Astrocyte of the cerebellum (primary cell): Measurements from ENCODE around the gene CPEB4.
A peak's percentile ranks its signal among the peaks of the same experiment; 100 is the strongest.

ENCODE experiments used
- DNase-seq: peaks from one replicate; pipeline ENCODE4 v3.0.0-alpha.2; 2011; ENCODE audit warnings: low read depth
- H3K4me3 ChIP-seq: 2 replicates; pipeline ENCODE4 v1.5.1; 2011; ENCODE audit warnings: mild to moderate bottlenecking, low read depth, low read length, moderate library complexity
- CTCF ChIP-seq: IDR thresholded peaks from 2 replicates; pipeline ENCODE4 v1.5.1; 2012; ENCODE audit warnings: low read length, low read depth, moderate library complexity, mild to moderate bottlenecking; ENCODE audit errors: missing control alignments
- in situ Hi-C: cut with HindIII; loops from 2 replicates; pipeline ENCODE4 v1.10.0; 2017; ENCODE audit warnings: low sequenced_read_pairs

CPEB4 gene

GRCh38 chr5:173925449-173926071, 37.4 kb downstream of the CPEB4 start:
- in situ Hi-C loops: no loop called here
- peak; percentile 24 for DNase-seq
- TF ChIP-seq CTCF: peak; percentile 65
- no peak overlapping the region for H3K4me3 ChIP-seq

GRCh38 chr5:173926359-173926758, 38.2 kb downstream of the CPEB4 start:
- in situ Hi-C loops: no loop called here
- DNase-seq: no peak
- TF ChIP-seq CTCF: no peak
- no peak overlapping the region for H3K4me3 ChIP-seq

DNA sequence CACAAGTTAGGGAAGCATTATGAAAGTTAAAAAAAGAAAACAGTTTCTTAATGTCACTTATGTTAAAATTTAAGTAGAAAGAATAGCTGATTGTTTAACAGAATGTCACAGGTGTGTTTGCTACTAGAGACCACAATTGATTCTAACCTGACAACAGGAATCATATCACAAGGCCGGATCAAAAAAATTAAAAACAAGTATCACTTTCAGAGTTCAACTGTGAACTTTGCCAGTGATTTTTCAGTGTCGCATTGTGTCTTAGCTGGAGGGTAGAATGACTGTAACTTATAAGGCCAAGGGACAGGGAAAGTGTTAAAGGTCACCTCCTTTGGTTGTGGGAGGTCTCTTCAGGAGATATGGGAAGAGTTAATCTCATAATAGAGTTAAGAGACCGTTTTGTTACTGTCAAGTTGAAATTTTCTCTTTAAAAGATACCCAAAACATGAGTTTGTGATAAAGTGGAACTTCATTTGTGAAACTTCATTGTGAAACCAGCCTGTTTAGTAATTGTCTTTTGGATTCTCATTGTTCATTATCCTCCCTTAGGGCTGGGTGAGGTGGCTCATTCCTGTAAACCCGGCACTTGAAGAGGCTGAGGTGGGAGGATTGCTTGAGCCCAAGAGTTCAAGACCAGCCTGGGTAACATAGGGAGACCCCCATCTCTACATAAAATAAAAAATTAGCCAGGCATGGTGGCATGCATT, 40.9 kb downstream of the CPEB4 start:
- no peak for TF ChIP-seq CTCF
- DNase-seq: no peak
- H3K4me3 ChIP-seq: no peak overlapping the region
- in situ Hi-C loops: no loop called here

DNA sequence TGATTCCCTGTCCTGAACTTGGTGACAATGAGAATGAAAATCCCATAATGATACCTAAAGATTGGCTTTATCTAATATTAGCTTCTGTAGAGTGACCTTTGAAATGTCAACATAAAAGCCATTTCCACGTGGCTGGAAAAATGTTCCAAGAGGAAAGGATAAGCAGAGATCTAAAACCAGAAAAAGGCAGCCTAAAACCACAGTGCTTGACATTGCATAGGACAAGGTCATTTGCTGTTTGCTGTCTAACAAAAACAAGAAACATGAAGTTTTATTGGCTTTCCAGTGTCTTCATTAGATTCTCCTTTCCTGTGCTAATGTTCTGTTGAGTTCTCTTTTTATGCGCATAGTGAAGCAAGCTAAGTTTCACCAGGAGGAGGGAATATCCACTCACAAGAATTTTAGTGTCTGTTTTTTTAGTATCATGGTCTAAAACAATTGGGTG, 44.6 kb downstream of the CPEB4 start:
- no peak for DNase-seq
- no peak overlapping the region for H3K4me3 ChIP-seq
- TF ChIP-seq CTCF: no peak
- in situ Hi-C loops: no loop called here

DNA sequence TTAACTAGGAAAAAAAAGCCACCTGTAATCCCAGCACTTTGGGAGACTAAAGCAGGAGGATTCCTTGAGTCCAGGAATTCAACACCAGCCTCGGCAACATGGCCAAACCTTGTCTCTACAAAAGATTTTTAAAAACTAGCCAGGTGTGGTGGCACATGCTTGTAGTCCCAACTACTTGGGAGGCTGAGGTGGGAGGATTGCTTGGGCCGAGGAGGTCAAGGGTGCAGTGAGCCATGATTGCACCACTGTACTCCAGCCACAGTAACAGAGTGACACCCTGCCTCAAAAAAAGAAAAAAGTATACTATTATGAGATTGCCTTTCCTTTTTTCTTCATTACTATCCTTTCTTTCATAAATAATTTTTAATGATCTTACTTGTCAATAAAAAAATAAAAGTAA, 45.8 kb downstream of the CPEB4 start:
- DNase-seq: no peak

DNA sequence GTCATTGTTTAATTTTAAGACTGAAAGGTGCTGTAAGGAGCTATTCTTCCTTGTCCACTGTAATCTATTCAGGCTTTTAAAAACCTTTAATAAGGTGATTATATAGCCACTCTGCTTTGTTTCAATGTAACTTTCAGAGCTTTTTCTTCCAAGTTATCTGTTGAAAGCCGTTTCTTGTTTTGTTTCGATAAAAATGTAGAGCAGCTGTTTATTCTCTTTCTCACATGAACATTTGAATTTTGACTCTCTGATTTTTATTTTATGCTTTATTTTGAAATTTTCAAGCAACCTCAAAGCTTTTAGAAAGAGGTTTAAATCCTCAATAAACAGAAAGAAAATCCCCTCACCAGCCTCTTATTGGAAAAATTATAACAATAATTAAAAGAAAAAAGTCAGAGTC, 47.2 kb downstream of the CPEB4 start:
- TF ChIP-seq CTCF: no peak
- no peak overlapping the region for H3K4me3 ChIP-seq
- in situ Hi-C loops: no loop called here
- no peak for DNase-seq

More for the DNA sequence above, 45.8 kb downstream of the CPEB4 start:
- in situ Hi-C loops: no loop called here
- no peak for TF ChIP-seq CTCF
- no peak overlapping the region for H3K4me3 ChIP-seq
